Activated naive CD8-positive, alpha-beta T cell (primary cell): ENCODE measurements around the gene FRMD4A.

Source experiments
- H3K27ac Mint-ChIP-seq: one replicate; pipeline ENCODE4 v1.8.0; 2021; ENCODE audit warnings: mixed read lengths
- H3K27me3 Mint-ChIP-seq: one replicate; pipeline ENCODE4 v1.8.0; 2021; ENCODE audit warnings: mixed read lengths
- H3K36me3 Mint-ChIP-seq: one replicate; pipeline ENCODE4 v1.8.0; 2021; ENCODE audit warnings: mixed read lengths
- H3K4me1 Mint-ChIP-seq: one replicate; pipeline ENCODE4 v1.8.0; 2021; ENCODE audit warnings: low read depth, mixed read lengths
- H3K4me3 Mint-ChIP-seq: one replicate; pipeline ENCODE4 v1.8.0; 2021; ENCODE audit warnings: mild to moderate bottlenecking, mixed read lengths
- H3K9me3 Mint-ChIP-seq: one replicate; pipeline ENCODE4 v1.8.0; 2021; ENCODE audit warnings: low read depth, mixed read lengths

FRMD4A gene

DNA sequence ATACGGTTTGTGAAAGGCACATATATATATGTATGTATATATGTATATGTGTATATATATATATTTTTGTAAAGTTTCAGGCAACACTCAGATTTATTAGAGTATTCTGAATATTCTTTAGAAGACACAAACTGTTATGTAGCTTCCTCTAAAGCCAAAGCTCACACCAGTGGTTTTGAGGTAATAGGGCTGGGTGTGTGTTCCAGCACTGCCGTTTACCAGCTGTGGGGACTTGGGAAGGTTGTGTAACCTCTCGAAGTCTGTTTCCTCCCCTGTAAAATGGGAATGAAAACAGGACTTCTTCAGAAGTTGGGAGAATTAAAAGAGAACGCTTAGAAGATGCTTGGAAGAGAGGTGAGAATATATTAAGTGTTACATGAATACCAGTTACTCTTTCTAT is 649.2 kb downstream of the FRMD4A start:
- Mint-ChIP-seq H3K36me3 (no peaks in the 10 kb centered on the region), H3K27ac (no peak overlapping the region), H3K4me3 (no peak overlapping the region), H3K9me3 (no peaks in the 10 kb centered on the region), H3K27me3 (peaks cover 4% of the 10 kb centered on the region), H3K4me1 (no peaks in the 10 kb centered on the region)

- Mint-ChIP-seq H3K27ac (no peak overlapping the region), H3K27me3 (peaks cover 4% of the 10 kb centered on the region), H3K4me1 (no peaks in the 10 kb centered on the region), H3K4me3 (no peak overlapping the region), H3K36me3 (no peaks in the 10 kb centered on the region), H3K9me3 (no peaks in the 10 kb centered on the region)
Observed at GRCh38 chr10:13681095-13681494, 649.6 kb downstream of the FRMD4A start.

DNA sequence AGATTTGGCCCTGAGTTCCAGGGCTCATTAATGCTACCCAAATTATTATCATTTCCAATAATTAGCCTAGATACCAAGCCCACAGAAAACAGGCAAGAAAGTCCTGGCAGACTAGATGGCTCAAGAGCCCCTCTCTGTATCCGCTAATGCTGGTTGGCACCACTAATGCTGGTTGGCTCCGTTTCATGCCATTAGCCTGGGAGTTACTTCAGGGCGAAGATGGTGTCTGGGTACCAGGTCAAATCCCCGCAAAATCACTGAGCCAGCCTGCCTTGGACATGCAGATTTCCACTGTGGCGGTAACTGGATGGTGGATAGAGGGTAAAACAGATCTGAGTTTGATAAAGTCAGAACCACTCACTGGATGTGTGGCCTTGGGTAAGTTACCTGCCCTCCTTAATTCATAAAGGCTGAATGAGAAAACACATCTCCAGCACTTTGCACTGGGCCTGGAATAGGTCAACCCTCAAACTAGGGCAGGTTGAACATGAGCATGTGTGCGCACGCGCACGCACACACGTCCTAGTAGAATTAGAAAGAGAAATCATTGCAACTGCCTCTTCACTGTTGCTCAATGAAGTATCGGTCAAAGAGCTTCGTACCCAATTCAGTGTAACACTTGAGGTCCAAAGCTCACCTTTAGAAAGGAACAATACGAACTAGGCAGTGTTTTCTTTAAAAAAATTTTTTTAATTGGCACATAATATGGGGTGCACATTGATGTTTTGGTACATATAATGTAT is 652.5 kb downstream of the FRMD4A start:
- peaks cover 4% of the 10 kb centered on the region for H3K27me3 Mint-ChIP-seq
- H3K27ac Mint-ChIP-seq = no peak overlapping the region
- no peaks in the 10 kb centered on the region for H3K9me3 Mint-ChIP-seq
- H3K4me3 Mint-ChIP-seq = no peak overlapping the region
- no peaks in the 10 kb centered on the region for H3K36me3 Mint-ChIP-seq
- no peaks in the 10 kb centered on the region for H3K4me1 Mint-ChIP-seq

DNA sequence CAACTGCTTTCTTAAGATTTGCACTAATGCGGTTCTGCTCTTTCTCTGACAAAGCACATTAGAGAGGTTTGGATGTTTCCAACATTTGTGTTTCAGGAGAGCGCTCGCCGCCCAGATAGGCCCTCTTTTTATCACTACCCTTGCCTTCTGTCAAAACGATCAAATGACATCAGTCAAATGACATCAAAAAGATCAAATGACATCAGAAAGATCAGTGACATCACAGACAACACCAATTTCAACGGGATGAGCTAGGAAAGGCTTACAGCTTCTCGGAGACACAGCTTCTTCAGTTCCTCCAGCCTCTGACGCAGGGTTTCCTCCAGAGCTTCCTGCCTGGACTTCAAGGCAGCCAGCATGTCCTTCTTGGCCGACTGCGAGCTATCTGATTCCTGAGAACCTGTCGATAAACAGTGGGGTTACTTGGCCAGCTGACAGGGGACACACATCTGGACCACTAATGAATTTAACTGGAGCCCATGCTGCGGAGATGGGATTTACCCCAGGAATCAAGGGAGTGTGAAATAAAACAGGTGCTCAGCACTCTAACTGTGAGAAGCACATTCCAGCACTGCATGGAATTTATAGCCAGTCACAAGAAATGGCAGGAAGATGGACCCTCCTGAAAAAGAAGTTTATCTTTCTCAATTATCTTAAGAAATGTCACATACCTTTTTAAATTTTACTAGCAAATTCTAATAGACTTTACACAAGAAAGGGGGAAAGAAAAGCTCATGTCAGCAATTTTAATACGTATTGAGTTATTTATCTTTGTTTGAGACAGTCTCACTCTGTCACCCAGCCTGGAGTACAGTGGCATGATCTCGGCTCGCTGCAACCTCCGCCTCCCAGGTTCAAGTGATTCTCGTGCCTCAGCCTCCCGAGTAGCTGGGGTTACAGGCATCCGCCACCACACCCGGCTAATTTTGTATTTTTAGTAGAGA is 655.8 kb downstream of the FRMD4A start:
- Mint-ChIP-seq H3K4me3 (no peak overlapping the region), H3K27ac (no peak overlapping the region), H3K4me1 (no peaks in the 10 kb centered on the region), H3K9me3 (no peaks in the 10 kb centered on the region), H3K27me3 (no peaks in the 10 kb centered on the region), H3K36me3 (peaks cover 5% of the 10 kb centered on the region)

- no peaks in the 10 kb centered on the region for H3K9me3 Mint-ChIP-seq
- no peaks in the 10 kb centered on the region for H3K4me1 Mint-ChIP-seq
- H3K27me3 Mint-ChIP-seq = no peaks in the 10 kb centered on the region
- no peak overlapping the region for H3K27ac Mint-ChIP-seq
- no peak overlapping the region for H3K4me3 Mint-ChIP-seq
- peaks cover 5% of the 10 kb centered on the region for H3K36me3 Mint-ChIP-seq
Observed at GRCh38 chr10:13673156-13673555, 657.6 kb downstream of the FRMD4A start.

- H3K9me3 Mint-ChIP-seq = no peaks in the 10 kb centered on the region
- no peaks in the 10 kb centered on the region for H3K27me3 Mint-ChIP-seq
- peaks cover 5% of the 10 kb centered on the region for H3K36me3 Mint-ChIP-seq
- no peak overlapping the region for H3K4me3 Mint-ChIP-seq
- H3K4me1 Mint-ChIP-seq = no peaks in the 10 kb centered on the region
- H3K27ac Mint-ChIP-seq = no peak overlapping the region
Observed at GRCh38 chr10:13672548-13672947, 658.2 kb downstream of the FRMD4A start.

- Mint-ChIP-seq H3K4me3 (no peak overlapping the region), H3K4me1 (no peaks in the 10 kb centered on the region), H3K36me3 (peaks cover 5% of the 10 kb centered on the region), H3K27ac (no peak overlapping the region), H3K9me3 (no peaks in the 10 kb centered on the region), H3K27me3 (no peaks in the 10 kb centered on the region)
Observed at GRCh38 chr10:13671904-13672303, 658.8 kb downstream of the FRMD4A start.

- H3K4me3 Mint-ChIP-seq = no peak overlapping the region
- no peak overlapping the region for H3K27ac Mint-ChIP-seq
- H3K36me3 Mint-ChIP-seq = peaks cover 5% of the 10 kb centered on the region
- H3K4me1 Mint-ChIP-seq = no peaks in the 10 kb centered on the region
- no peaks in the 10 kb centered on the region for H3K27me3 Mint-ChIP-seq
- H3K9me3 Mint-ChIP-seq = no peaks in the 10 kb centered on the region
Observed at GRCh38 chr10:13670311-13670710, 660.4 kb downstream of the FRMD4A start.

DNA sequence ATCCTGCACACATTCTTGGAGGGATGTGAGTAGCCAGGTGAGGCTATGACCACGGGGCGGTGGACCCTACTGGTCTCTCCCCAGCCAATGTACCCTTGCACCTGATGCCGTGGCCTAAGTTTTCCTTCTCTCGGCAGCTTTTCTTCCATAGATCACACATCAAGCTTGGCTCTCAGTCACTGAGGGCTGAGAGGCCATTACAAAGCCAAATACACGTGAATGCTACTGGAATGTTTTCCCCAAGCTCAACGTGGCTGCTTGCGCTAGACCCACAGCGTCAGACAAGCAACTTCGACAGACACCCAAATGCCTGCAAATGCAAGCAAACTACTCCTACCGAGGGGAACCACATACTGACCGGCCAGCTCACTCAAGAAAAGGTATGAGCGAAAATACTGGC is 660.8 kb downstream of the FRMD4A start:
- Mint-ChIP-seq H3K36me3 (peaks cover 5% of the 10 kb centered on the region), H3K4me1 (no peaks in the 10 kb centered on the region), H3K4me3 (no peak overlapping the region), H3K27ac (no peak overlapping the region), H3K27me3 (no peaks in the 10 kb centered on the region), H3K9me3 (no peaks in the 10 kb centered on the region)

DNA sequence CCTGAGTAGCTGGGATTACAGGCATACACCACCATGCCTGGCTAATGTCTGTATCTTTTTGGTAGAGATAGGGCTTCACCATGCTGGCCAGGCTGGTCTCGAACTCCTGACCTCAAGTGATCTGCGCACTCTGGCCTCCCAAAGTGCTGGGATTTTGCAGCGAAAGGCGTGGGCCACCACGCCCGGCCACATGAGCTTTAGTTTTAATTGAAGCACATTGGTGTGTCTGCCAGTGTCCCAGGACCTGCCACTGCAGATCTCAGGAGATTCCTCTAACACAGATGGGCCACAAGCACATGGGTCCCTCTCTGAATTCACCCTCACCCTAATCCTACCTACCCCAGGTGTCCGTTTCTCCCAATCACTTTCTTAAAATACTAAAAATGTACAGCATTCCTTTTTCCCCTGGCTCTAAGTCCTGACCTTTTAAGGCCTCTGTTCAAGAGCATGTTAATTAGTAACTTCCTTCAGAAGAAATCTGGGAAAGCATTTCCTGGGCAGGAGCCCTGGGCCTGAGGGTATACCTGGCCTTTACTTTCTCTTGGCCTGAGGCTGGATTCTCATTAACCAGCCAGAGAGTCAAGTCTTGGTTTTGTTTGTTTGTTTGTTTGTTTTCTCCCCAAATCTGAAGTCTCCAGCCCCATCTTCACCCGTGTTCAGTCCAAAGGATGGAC is 661.4 kb downstream of the FRMD4A start:
- Mint-ChIP-seq H3K4me3 (no peak overlapping the region), H3K36me3 (peaks cover 5% of the 10 kb centered on the region), H3K27ac (no peak overlapping the region), H3K9me3 (no peaks in the 10 kb centered on the region), H3K4me1 (no peaks in the 10 kb centered on the region), H3K27me3 (no peaks in the 10 kb centered on the region)

DNA sequence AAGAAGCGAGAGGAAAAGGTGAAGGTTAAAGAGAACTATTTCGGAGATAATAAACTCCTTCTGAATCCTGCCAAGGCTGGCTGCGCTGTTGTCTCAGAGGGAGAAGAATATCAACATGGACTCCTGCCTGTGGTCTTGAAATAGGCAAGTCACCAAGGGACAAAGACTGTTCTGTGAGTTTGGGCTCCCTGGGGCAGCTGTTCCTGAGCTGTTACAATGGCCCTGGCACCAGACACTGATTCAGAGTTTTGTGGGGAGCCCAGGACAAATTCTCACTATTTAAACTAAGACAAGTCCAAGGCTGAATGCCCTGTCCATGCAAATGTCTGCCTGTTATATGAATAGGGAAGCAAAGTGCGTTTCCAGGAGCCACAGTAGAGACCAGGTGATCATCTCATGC is 662.6 kb downstream of the FRMD4A start:
- Mint-ChIP-seq H3K4me3 (no peak overlapping the region), H3K36me3 (peaks cover 5% of the 10 kb centered on the region), H3K4me1 (no peaks in the 10 kb centered on the region), H3K27ac (no peak overlapping the region), H3K27me3 (no peaks in the 10 kb centered on the region), H3K9me3 (no peaks in the 10 kb centered on the region)

DNA sequence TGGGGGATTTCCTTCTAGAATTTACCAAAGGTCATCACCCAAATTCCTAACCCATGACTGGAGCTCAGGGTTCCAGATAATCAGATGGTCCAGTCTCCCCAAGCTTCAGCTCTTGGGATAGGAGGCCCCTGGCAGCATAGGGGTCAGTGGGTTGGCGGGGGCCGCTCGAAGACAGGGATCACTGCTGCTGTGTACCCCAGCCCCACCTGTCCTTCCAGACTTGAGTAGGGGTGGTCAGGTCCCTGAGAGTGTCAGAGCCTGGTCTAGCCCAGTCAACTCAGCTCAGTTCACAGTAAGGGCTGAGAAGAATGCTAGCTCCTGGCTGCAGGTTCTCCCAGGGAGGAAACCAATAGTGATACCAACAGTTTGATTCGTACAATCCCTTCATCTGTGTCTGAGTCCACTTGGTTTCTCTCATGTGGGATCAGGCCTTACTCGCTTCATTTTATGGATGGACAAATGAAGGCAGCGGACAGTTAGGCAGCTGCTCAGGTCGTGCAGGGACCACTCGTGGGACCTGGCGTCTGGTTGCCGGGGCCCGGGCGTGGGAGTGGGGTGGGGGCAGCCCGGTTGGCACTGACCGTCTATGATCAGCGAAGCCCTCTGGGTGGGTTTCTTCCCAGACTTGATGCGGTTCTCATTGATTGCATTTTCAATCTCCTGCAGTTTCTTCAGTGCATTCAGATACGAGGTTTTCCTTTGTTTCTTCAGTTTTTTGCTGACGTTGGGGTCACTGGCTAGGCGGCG is 665.0 kb downstream of the FRMD4A start:
- no peak overlapping the region for H3K4me3 Mint-ChIP-seq

GRCh38 chr10:13661256-13661655 is 669.5 kb downstream of the FRMD4A start:
- H3K27me3 Mint-ChIP-seq = no peaks in the 10 kb centered on the region
- peaks cover 9% of the 10 kb centered on the region for H3K4me1 Mint-ChIP-seq
- H3K27ac Mint-ChIP-seq = no peak overlapping the region

More for the DNA sequence above, 665.0 kb downstream of the FRMD4A start:
- Mint-ChIP-seq H3K27ac (no peak overlapping the region), H3K36me3 (peaks cover 5% of the 10 kb centered on the region), H3K4me1 (no peaks in the 10 kb centered on the region), H3K27me3 (no peaks in the 10 kb centered on the region), H3K9me3 (no peaks in the 10 kb centered on the region)

GRCh38 chr10:13660551-13660920 is 670.2 kb downstream of the FRMD4A start:
- H3K4me3 Mint-ChIP-seq = no peak overlapping the region
- H3K4me1 Mint-ChIP-seq = peaks cover 9% of the 10 kb centered on the region
- H3K27ac Mint-ChIP-seq = no peak overlapping the region
- no peaks in the 10 kb centered on the region for H3K36me3 Mint-ChIP-seq
- H3K27me3 Mint-ChIP-seq = no peaks in the 10 kb centered on the region
- no peaks in the 10 kb centered on the region for H3K9me3 Mint-ChIP-seq

More at GRCh38 chr10:13661256-13661655, 669.5 kb downstream of the FRMD4A start:
- H3K9me3 Mint-ChIP-seq = no peaks in the 10 kb centered on the region
- H3K4me3 Mint-ChIP-seq = no peak overlapping the region
- no peaks in the 10 kb centered on the region for H3K36me3 Mint-ChIP-seq
